ENCODE data around the gene HCAR1.

GRCh38 chr12:122754790-122755189, 24.1 kb upstream of the HCAR1 start:
- TF ChIP-seq TAF1 (IDR thresholded peaks at IDR 0.05; ENCODE audit: borderline replicate concordance, low read depth, low read length) (no peak), POLR2A (IDR thresholded peaks at IDR 0.05; ENCODE audit: low read depth, low read length) (no peak), POLR2AphosphoS5 (IDR thresholded peaks at IDR 0.05; ENCODE audit: low read depth, low read length) (no peak)

Data from GM12892 (cell line).